Panc1 (cell line): ENCODE data around the gene FBXW11. TPM values are rescaled to one million over a fixed set of nuclear protein-coding genes. Genes with fewer than 3 reads are reported as not detected.

ENCODE experiments used
- ATAC-seq: fragments of 200-7000 bp; cut with Tn5 transposase; 2 replicates; pipeline ENCODE4 v1.9.1; 2020; ENCODE audit warnings: mild to moderate bottlenecking, moderate library complexity
- BruUV-seq: library from RNA; stranded (reverse); fragments of 400-500 nt; replicated peaks from 2 replicates; lab custom pipeline; 2021; lab: Mats Ljungman, UMichigan
- CTCF ChIA-PET: fragments of 300-600 bp; sonication (Branson Sonifier 250); formaldehyde crosslinking; loops from one replicate; lab custom pipeline; 2022; ENCODE audit warnings: antibody characterized with exemption; lab: Charles Lee
- POLR2A ChIA-PET: fragments of 300-600 bp; sonication (Branson Sonifier 250); formaldehyde crosslinking; loops from one replicate; lab custom pipeline; 2022; ENCODE audit warnings: antibody characterized with exemption; lab: Charles Lee
- DNase-seq: peaks from one replicate; pipeline ENCODE4 v3.0.0-alpha.2; 2010; ENCODE audit warnings: low read depth, low spot score
- H3K27ac ChIP-seq: 2 replicates; pipeline ENCODE4 v1.5.1; 2011; ENCODE audit warnings: mild to moderate bottlenecking, low read length, inconsistent platforms
- H3K27me3 ChIP-seq: fragments of 200-500 bp; sonication (Bioruptor generic); 2 replicates; pipeline ENCODE4 v1.6.0; 2014; ENCODE audit warnings: low read length, inconsistent platforms; ENCODE audit not compliant: control insufficient read depth, insufficient read depth
- H3K36me3 ChIP-seq: fragments of 200-500 bp; sonication (Bioruptor generic); 2 replicates; pipeline ENCODE4 v1.5.1; 2014; ENCODE audit warnings: inconsistent platforms, mild to moderate bottlenecking, low read length, moderate library complexity; ENCODE audit not compliant: control insufficient read depth, insufficient read depth
- H3K4me1 ChIP-seq: 2 replicates; pipeline ENCODE4 v1.5.1; 2011; ENCODE audit warnings: inconsistent platforms, mild to moderate bottlenecking, low read length, moderate library complexity; ENCODE audit not compliant: control insufficient read depth, insufficient read depth
- H3K4me3 ChIP-seq, 2 experiments: 2 replicates each; pipeline ENCODE4 v1.5.1; 2011 to 2012; ENCODE audit warnings: low read depth in 2 of 2, low read length in 2 of 2, mild to moderate bottlenecking in 2 of 2, inconsistent platforms in 1 of 2, moderate library complexity in 1 of 2
- H3K9me3 ChIP-seq: fragments of 200-500 bp; sonication (Bioruptor generic); 2 replicates; pipeline ENCODE4 v1.5.1; 2014; ENCODE audit warnings: low read depth, mild to moderate bottlenecking, inconsistent platforms, low read length, moderate library complexity; ENCODE audit not compliant: control insufficient read depth, insufficient read depth
- CTCF ChIP-seq: fragments of 450-650 bp; IDR thresholded peaks from 2 replicates; pipeline ENCODE4 v1.5.1; 2017; ENCODE audit warnings: mild to moderate bottlenecking
- POLR2AphosphoS5 ChIP-seq: IDR thresholded peaks from 2 replicates; pipeline ENCODE4 v1.6.1; 2012; ENCODE audit warnings: mild to moderate bottlenecking, low read depth, low read length, moderate library complexity
- REST ChIP-seq, 2 experiments: IDR thresholded peaks; 2 replicates each; pipeline ENCODE4 v1.6.1; 2011 to 2012; ENCODE audit warnings: low read depth in 2 of 2, control low read depth in 1 of 2, low read length in 1 of 2, mild to moderate bottlenecking in 1 of 2, moderate library complexity in 1 of 2; ENCODE audit not compliant: insufficient read depth in 1 of 2
- SIN3A ChIP-seq: IDR thresholded peaks from 2 replicates; pipeline ENCODE4 v1.6.1; 2012; ENCODE audit warnings: low read depth, mild to moderate bottlenecking, low read length, moderate library complexity, borderline replicate concordance; ENCODE audit not compliant: insufficient read depth
- TCF7L2 ChIP-seq: IDR thresholded peaks from 2 replicates; pipeline ENCODE4 v1.6.1; 2011; ENCODE audit warnings: mild to moderate bottlenecking, low read depth, low read length, inconsistent platforms
- in situ Hi-C: cut with HindIII; loops from 2 replicates; pipeline ENCODE4 v1.10.0; 2016; ENCODE audit warnings: low sequenced_read_pairs, low pct_unique_long_range_greater_than_20kb
- intact Hi-C: fragments of 100-400 bp; cut with micrococcal nuclease; formaldehyde crosslinking; loops from one replicate; pipeline ENCODE4 v1.10.0; 2022; ENCODE audit not compliant: unreplicated experiment
- total RNA-seq: library from RNA; stranded (reverse); gene quantifications from one replicate; pipeline ENCODE4 v1.2.1, GENCODE V29; 2021; ENCODE audit not compliant: unreplicated experiment

Gene FBXW11
- total RNA-seq, 1 experiment from 2014 or later = 111 TPM

GRCh38 chr5:171869956-171870355 lies 136.5 kb downstream of the FBXW11 start:
- no peak overlapping the region for H3K27ac ChIP-seq
- H3K27me3 ChIP-seq = no peaks in the 10 kb centered on the region
- TF ChIP-seq POLR2AphosphoS5 (no peak), SIN3A (no peak), REST (IDR thresholded peaks at IDR 0.05; ENCODE audit: insufficient read depth in 1 of 2, low read depth in 2 of 2, low read length in 1 of 2) (no peak), CTCF (no peak), TCF7L2 (no peak)
- CTCF ChIA-PET = no interaction called here
- intact Hi-C loops (no loop called here), in situ Hi-C loops (loop anchor here (25.0 kb wide), 1 partner anchor 458 kb away; the partner anchor contains the start of gene FGF18)
- DNase-seq (no peak), ATAC-seq (no peak)
- no TSS peak for BruUV-seq
- POLR2A ChIA-PET = no interaction called here
- H3K4me1 ChIP-seq = no peaks in the 10 kb centered on the region; the same call in 1 of the 2 replicates
- H3K4me3 ChIP-seq = no peak overlapping the region
- H3K36me3 ChIP-seq = peaks cover 23% of the 10 kb centered on the region
- no peaks in the 10 kb centered on the region for H3K9me3 ChIP-seq

- in situ Hi-C loops = loop anchor here (25.0 kb wide), 1 partner anchor 456 kb away; the partner anchor contains the start of gene FGF18
These were observed 138.2 kb downstream of the FBXW11 start for GRCh38 chr5:171868236-171868635.

More at GRCh38 chr5:171868236-171868635, 138.2 kb downstream of the FBXW11 start:
- no TSS peak for BruUV-seq
- ChIA-PET POLR2A (no interaction called here), CTCF (no interaction called here)
- ATAC-seq = no peak
- Histone ChIP-seq H3K4me1 (no peaks in the 10 kb centered on the region; the same call in 1 of the 2 replicates), H3K27me3 (no peaks in the 10 kb centered on the region), H3K9me3 (no peaks in the 10 kb centered on the region), H3K4me3 (no peak overlapping the region), H3K27ac (no peak overlapping the region), H3K36me3 (peaks cover 27% of the 10 kb centered on the region)
- no peak for DNase-seq
- TF ChIP-seq POLR2AphosphoS5 (no peak), TCF7L2 (no peak), SIN3A (no peak), CTCF (no peak), REST (IDR thresholded peaks at IDR 0.05; ENCODE audit: insufficient read depth in 1 of 2, low read depth in 2 of 2, low read length in 1 of 2) (no peak)
- intact Hi-C loops = no loop called here
